GM20431 (cell line): Measurements from ENCODE around the gene POLD4.
"Not testable (repeated sequence)": the region's sequence is repeated elsewhere in the genome, so short reads cannot be mapped to it uniquely, and the experiment has no call there.

ENCODE experiments used
- in situ Hi-C: fragments of 300-500 bp; cut with MseI, MboI; formaldehyde crosslinking; loops from one replicate; pipeline ENCODE4 v1.15.0; 2020; ENCODE audit warnings: low sequenced_read_pairs; ENCODE audit not compliant: unreplicated experiment

Gene POLD4

GRCh38 chr11:67321313-67321871, 32.0 kb downstream of the POLD4 start:
- in situ Hi-C loops = no loop called here

GRCh38 chr11:67320691-67321090, 32.7 kb downstream of the POLD4 start:
- in situ Hi-C loops = no loop called here

DNA sequence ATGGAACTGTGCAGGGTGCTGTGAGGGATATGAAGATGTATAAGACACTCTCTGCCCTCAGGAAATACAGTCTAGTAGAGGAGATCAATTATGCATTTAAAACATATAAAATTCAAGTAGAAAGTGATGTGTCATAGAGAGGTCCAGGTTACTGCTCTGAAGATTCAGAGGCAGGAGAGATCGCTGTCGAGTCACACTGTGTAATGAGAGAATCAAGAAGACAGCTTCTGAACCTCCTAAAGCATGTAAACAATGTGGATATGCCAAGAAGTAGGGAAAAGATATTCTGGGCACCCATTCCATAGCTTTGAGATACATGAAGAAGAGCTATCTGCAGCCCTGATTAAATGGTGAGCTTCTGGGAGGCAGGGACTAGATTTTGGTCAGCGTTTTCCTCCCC, 33.3 kb downstream of the POLD4 start:
- in situ Hi-C loops = no loop called here

DNA sequence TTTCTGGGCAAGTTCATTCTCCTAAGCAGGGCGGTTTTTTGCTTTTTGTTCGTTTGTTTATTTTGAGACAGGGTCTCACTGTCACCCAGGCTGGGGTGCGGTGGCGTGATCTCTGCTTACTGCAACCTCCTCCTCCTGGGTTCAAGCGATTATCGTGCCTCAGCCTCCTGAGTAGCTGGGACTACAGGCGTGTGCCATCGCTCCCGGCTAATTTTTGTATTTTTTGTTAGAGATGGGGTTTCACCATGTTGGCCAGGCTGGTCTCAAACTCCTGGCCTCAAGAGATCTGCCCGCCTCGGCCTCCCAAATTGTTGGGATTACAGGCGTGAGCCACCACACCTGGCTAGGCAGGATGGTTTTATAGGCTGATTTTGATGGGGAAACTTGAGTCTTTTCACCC, 34.5 kb downstream of the POLD4 start:
- in situ Hi-C loops = not testable (repeated sequence)

- in situ Hi-C loops = no loop called here
These were observed 35.3 kb downstream of the POLD4 start for GRCh38 chr11:67317888-67318555.

DNA sequence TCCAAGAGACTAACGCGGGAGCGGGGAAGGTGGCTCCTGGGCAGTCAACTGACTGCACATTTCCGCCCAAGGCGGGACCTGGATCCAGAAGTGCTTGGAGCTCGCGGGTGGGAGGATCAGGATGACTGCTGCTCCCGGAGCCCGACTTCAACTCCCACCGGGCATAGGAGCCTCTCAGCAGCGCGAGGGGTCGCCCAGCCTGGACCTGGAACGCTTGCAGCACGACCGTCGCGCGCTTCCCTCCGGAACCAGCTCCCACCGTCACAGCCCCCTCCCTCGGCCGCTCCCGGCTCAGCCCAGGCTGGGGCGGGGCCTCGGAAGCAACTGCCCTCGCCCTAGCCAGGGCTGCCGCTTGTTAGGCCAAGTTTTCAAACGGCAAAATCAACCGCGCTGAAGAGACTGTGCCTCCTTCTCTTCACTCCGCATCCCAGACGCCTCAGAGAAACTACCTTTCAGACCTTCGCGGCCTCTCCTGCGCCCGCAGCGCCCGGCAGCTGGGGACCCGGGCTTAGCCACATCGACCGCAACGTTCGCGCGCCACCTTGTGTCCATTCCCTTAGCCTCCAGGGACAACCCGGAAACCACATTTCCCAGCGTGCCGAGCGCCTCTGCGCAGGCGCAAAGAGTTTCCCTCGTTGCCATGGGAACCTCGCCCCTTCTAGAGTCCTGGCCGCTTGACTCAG, 36.0 kb downstream of the POLD4 start:
- in situ Hi-C loops = no loop called here

DNA sequence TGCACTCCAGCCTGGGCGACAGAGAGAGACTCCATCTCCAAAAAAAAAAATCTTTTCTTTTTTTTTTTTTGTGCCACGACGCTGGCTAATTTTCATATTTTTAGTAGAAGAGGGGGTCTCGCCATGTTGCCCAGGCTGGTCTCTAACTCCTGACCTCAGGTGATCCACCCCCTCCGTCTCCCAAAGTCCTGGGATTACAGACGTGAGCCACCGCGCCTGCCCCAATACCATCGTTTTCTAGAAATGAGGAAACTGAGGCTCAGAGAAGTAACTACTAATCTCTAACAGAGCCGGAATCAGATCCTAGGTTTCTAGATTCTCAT, 36.5 kb downstream of the POLD4 start:
- in situ Hi-C loops = no loop called here

DNA sequence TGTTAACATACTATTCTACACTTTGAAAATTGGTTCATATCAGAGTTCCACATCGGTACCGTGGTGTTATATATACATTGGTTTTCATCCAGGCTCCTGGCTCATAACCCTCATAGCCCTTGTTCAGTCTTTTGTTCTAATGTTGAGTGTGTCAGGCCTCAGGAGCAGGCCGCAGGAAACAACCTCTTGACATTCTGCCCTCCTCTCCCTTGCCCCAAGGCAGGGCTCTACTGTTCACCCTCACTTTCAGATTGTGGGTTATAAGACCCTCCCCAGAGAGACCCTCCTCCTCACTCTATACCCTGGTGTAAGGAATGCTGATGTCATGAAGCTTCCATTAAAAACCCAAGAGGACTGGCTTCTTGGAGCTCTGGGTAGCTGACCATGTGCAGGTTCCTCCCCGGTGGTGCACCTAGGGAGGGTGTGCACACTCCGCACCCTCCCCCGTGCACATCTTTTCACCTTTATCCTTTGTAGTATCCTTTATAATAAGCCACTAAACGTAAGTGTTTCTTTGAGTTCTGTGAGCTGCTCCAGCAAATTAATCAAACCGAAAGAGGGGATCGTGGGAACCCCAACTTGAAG, 37.9 kb downstream of the POLD4 start:
- in situ Hi-C loops = no loop called here

DNA sequence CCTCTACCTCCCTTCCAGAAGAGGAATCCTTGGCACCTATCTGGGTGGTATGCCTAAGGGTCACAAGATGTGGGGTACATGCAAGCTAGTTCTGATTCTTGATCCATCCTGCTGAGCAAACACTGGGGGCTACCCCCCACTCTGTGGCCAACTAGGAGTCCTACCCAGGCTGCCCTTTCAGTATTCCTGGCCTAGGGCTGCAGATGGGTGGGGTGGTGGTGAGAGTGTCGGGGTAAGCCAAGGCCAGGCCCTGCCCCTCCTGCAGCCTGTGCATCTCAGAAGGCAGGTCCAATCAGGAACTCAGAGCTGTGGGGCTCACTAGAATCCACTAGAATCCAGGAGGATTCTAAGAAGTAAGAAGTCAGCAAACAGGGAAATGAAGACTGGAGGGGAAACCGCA, 39.1 kb downstream of the POLD4 start:
- in situ Hi-C loops = no loop called here

- in situ Hi-C loops = no loop called here
These were observed 40.0 kb downstream of the POLD4 start for GRCh38 chr11:67313125-67313890.

GRCh38 chr11:67312187-67313021, 40.9 kb downstream of the POLD4 start:
- in situ Hi-C loops = no loop called here

- in situ Hi-C loops = no loop called here
These were observed 41.7 kb downstream of the POLD4 start for GRCh38 chr11:67311556-67312082.

DNA sequence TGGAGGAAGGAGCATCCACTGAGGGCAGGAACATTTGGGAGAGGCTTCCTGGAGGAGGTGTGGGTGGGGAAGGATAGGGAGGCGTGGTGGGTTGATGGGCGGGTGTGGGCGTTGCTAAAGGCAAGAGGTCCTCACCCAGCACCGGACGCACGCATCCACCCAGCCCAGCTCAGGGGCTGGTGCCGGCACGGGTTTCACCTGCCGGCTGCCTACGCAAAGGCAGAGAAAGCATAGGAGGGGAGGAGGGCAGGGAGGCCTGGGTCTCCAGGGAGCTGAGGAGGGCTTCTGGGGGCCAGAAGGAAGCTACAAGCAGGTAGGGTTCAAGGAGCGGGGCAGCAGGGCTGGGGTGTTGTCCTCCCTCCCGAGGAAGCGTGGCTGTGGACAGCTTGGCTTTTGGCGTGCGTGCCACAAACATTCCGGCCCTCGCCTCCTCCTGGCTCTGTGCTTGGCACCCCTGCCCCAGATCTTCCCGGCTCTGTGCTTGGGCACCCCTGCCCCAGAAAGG, 42.2 kb downstream of the POLD4 start:
- in situ Hi-C loops = no loop called here

DNA sequence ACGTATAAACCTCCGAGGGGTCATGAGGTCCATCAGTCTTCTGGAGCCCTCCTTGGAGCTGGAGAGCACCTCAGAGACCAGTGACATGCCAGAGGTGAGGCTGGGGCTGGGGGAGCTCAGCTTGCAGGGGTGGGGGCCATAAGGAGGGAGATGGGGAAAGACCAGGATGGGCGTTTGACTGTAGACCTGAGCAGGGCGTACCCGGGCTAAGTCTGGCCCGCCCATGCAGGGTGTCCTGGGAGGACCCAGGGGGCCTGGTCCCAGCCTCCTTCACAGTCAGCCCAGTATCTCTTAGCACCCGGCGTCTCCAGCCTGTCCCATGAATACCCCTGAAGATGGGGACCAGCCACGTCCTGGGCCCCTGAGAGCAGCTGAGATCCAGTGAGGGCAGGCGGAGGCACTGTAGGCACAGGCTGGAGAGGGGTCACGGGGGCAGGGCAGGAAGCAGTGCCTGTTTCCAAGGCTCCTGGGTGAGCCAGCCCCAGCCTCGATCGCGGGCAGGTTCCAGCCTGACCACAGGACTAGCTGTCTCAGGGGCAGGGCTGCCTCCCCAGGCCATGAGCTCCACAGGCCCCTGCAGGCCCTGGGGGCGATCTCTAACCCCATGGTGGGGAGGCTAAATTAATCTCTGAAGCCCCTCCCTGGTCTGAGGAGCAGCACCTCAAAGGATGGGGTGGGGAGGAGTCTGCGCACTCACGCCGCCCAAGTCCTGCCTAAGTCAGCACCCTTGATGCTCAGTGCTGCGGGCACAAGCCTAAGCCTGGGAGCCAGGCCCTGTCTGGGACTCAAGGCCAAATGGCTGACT, 42.9 kb downstream of the POLD4 start:
- in situ Hi-C loops = no loop called here

GRCh38 chr11:67309661-67310061, 43.7 kb downstream of the POLD4 start:
- in situ Hi-C loops = no loop called here

GRCh38 chr11:67309166-67309565, 44.2 kb downstream of the POLD4 start:
- in situ Hi-C loops = no loop called here

DNA sequence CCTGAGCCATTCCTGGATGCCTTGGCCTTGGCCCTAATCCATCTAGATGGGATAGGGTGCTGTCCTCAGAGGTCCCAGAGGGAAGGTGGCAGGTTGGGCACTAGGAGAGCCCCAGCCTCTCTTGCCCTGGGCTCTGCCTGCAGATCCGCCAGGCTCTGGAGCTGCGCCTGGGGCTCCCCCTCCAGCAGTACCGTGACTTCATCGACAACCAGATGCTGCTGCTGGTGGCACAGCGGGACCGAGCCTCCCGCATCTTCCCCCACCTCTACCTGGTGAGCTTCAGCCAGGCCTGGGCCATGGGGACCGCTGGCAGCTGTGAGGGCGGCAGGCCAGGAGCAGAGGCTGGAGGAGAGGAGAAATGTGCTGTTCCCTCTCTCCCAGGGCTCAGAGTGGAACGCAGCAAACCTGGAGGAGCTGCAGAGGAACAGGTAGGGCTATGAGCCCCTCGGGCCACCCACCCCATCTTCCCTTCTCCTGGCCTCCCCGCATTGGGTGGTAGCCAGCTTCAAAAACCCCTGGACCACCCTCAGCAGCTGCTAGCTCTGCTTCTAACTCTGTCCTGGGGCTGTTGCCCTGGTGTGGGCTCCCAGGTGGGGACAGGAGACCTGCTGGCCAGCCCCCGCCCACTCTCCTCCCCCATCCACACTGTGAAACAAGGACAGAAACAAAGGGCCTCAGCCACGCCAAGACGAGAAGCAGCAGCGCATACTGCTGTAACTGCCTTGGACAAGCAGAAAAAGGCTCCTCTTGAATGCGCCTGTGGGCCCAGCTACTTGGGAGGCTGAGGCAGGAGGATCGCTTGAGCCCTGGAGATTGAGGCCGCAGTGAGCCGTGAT, 45.1 kb downstream of the POLD4 start:
- in situ Hi-C loops = no loop called here

DNA sequence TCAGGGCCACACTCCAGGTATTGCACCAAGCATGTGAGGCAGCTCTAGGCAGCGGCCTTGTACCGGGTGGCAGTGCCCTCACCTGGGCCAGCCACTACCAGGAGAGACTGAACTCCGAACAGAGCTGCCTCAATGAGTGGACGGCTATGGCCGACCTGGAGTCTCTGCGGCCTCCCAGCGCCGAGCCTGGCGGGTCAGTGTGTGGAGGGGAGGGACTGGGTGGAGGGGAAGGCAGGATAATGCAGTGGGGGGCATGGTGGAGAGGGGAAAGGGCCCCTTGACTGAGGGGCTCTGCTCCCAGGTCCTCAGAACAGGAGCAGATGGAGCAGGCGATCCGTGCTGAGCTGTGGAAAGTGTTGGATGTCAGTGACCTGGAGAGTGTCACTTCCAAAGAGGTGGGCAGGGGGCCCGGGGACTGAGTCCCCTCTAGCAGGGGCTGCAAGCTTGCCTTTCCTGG, 45.8 kb downstream of the POLD4 start:
- in situ Hi-C loops = no loop called here
